ENCODE data around the gene ACP5.
A peak's percentile ranks its signal among the peaks of the same experiment; 100 is the strongest.
"Not testable (repeated sequence)": the region's sequence is repeated elsewhere in the genome, so short reads cannot be mapped to it uniquely, and the experiment has no call there.

Gene ACP5

DNA sequence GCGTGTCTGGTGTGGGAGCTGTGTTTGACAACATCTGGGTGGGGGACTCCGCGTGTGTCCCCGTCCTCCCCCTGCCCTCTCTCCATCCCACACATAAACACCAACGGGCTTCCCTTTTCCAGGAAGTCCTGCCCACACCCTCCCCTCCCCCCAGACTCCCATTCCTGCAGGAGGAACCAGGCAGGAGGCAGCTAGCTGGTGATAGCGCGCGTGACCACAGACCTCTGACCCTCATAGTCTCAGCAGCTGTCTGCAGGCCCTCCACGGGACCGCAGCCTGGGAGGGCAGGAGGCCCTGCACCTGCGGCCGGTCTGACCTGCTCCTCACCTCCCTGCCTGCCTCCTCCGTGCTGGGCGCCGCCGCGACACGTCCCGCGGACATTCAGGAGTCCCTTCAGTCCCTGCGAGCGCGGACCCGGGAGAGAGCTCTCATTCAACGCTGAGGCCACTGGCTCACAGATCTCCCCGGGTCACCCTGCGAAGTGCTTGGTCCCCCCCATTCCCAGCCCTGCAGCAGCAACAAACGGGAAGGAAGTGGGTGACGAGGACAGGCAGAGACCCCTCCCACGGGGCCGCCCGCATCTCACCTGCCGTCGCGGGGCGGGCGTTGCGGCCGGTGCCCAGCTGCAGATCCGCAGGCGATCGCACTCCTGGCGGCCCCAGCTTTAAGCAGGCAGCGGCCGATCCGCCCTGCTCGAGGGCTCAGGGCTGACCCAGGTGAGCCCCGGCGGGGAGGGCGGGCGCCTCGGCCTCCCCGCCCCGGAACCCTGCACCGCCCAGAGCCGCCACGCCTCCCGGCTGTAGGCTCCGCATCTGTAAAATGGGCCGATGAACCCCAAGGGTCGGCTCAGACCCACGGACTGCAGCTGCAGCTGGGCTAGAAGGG, 1.1 kb upstream of the ACP5 start:
- no peak for DNase-seq (ENCODE audit: low read depth in 2 of 2)

DNA sequence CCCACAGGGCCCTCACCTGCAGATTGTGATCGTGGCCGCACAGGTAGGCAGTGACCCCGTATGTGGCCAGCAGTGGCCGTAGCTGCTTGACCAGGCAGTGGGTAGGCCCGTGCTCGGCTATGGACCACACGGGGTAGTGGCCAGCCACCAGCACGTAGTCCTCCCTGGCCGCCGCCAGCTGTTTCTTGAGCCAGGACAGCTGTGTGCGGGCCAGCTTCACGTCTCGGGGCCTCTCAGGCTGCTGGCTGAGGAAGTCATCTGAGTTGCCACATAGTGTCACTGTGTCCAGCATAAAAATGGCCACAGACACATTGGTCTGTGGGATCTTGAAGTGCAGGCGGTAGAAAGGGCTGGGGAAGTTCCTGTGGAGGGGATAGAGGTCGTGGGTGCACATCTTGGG, 1.2 kb downstream of the ACP5 start:
- DNase-seq (ENCODE audit: low read depth in 2 of 2): no peak

DNA sequence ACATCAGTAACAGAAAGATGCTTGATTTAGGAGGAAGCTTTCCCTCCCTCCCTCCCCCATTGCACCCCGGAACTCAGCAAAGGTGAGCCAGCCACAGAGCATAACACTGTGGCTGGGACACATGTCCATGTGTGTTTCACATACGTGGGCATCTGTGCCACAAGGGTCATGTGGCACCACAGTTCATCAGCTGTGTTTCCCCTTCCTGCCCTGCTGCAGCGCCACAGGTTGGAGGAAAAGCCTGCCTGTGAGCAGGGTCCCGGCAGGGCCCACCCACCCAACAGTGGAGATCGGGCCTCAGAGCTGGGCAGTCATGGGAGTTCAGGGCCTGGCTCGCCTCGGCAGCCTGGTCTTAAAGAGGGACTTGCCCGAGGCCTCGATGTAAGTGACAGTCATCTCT, 2.8 kb downstream of the ACP5 start:
- no peak for DNase-seq (ENCODE audit: low read depth in 2 of 2)

DNA sequence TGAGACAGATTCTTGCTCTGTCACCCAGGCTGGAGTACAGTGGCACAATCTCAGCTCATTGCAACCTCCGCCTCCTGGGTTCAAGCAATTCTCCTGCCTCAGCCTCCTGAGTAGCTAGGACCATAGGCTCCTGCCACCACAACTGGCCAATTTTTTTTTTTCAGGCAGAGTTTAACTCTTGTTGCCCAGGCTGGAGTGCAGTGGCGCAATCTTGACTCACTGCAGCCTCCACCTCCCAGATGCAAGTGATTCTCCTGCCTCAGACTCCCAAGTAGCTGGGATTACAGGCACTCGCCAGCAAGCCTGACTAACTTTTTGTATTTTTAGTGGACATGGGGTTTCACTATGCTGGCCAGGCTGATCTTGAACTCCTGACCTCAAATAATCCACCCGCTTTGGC, 3.7 kb downstream of the ACP5 start:
- not testable (repeated sequence) for DNase-seq (ENCODE audit: low read depth in 2 of 2)

DNA sequence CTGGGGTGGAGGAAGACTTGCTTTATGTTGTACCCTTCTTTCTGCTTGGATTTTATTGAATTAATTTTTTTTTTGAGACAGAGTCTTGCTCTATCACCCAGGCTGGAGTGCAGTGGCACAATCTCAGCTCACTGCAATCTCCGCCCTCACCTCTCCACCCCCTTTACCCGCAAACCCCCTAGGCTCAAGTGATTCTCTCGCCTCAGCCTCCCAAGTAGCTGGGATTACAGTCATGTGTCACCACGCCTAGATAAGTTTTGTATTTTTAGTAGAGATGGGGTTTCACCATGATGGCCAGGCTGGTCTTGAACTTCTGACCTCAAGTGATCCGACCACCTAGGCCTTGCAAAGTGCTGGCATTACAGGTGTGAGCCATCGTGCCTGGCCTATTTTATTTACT, 4.1 kb downstream of the ACP5 start:
- DNase-seq (ENCODE audit: low read depth in 2 of 2): not testable (repeated sequence)

DNA sequence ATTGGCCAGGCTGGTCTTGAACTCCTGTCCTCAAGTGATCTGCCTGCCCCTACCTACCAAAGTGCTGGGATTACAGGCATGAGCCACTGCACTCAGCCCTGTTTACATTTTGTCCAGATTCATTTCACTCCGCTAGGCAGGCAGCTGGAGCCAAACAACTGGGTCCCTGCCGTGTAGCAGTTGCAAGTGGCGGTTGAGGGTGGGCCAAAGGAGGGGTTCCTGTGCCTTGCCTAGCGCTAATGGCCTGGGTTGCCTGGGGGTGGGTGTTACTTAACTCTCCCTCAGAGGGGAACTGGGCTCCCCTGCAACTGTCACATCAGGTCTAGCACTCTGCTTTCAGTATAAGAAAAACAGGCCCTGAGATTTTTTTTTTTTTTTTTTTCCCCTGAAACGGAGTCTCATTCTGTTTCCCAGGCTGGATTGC, 7.4 kb downstream of the ACP5 start:
- DNase-seq (ENCODE audit: low read depth in 2 of 2): no peak

DNA sequence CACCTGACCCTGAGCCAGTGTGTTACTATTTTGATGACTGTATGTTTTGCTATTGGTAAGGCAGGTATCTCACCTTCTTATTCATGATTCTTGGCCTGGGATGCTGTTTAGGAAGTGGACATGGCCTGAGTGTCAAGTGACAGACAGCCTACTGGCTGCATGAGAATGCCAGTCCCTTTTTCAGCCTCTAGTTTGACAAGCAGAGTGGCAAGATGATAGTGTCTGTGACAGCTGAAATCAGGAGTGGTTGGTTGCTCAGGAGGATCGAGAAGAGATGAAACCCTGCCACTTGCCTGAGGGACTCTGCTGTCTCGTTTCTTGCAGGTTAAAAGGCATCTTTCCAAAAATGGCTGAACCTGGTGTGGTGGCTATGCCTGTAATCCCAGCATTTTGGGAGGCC, 11.3 kb downstream of the ACP5 start:
- no peak for DNase-seq (ENCODE audit: low read depth in 2 of 2)

DNA sequence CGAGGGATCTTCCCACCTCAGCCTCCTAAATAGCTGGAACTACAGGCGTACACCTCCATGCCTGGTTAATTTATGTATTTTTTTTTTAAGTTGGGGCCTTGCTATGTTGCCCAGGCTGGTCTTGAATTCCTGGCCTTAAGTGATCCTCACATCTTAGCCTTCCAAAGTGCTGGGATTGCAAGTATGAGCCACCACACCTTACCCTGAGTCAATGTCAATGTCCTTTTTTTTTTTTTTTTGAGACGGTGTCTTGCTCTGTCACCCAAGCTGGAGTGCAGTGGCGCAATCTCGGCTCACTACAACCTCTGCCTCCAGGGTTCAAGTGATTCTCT, 11.8 kb downstream of the ACP5 start:
- DNase-seq (ENCODE audit: low read depth in 2 of 2): not testable (repeated sequence)

DNA sequence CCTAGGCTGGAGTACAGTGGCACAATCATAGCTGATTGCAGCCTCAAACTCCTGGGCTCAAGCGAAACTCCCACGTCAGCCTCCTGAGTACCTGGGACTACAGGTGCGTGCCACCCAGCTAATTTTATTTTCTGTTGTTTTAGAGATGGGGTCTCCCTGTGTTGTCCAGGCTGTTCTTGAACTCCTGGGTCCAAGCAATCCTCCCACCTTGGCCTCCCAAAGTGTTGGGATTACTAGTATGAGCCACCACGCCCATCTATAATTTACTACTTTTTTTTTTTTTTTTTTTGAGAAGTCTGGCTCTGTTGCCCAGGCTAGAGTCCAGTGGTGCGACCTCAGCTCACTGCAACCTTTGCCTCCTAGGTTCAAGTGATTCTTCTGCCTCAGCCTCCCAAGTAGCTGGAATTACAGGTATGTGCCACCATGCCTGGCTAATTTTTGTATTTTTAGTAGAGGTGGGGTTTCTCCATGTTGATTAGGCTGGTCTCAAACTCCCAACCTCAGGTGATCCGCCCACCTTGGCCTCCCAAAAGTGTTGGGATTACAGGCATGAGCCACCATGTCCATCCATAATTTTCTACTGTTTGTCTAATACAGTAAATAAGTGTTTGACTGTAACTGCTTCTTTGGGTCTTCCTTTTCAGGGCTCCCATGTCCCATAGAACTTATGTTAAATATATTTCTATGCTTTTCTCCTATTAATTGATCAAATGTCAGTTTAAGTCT, 13.2 kb downstream of the ACP5 start:
- not testable (repeated sequence) for DNase-seq (ENCODE audit: low read depth in 2 of 2)

DNA sequence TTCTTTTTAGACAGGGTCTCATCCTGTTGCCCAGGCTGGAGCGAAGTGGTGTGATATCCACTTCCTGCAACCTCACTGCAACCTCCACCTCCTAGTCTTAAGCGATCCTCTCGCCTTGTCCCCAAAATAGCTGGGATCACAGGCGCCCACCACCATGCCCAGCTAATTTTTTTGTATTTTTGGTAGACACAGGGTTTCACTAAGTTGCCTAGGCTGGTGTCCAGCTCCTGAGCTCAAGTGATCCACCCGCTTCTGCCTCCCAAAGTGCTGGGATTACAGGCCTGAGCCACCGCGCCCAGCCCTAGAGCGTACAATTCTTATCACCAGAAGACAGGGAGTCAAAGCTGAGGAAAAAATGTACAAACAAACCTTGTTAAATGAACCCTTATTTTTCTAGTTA, 13.9 kb downstream of the ACP5 start:
- no peak for DNase-seq (ENCODE audit: low read depth in 2 of 2)

DNA sequence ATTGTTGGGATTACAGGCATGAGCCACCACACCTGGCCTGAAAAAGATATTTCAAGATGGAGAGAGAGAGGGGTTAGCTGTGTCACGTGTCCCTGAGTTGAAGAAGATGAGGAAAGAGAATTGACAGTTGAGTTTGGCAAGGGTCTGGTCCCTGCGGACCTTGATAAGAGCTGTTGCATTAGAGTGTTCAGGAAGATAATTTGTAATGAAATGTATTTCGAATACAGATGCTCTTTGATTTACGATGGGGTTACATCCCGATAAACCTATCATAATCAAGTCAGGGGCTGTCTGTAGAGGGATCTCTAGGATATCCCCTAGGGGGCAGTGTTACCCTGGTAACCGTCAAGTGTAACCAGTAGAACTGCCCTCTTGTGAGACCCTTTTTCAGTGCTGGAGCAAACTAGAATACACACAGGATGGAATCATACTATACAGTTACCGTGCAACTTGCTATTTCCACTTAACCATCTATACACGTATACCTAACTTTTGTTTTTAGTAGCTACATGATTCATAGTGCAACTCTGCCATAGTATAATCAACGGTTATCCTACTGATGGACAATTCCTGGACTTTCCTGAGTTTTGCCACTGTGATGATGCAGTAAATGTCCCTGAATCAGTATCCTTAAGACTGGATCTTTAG, 16.9 kb downstream of the ACP5 start:
- DNase-seq (ENCODE audit: low read depth in 2 of 2): no peak

DNA sequence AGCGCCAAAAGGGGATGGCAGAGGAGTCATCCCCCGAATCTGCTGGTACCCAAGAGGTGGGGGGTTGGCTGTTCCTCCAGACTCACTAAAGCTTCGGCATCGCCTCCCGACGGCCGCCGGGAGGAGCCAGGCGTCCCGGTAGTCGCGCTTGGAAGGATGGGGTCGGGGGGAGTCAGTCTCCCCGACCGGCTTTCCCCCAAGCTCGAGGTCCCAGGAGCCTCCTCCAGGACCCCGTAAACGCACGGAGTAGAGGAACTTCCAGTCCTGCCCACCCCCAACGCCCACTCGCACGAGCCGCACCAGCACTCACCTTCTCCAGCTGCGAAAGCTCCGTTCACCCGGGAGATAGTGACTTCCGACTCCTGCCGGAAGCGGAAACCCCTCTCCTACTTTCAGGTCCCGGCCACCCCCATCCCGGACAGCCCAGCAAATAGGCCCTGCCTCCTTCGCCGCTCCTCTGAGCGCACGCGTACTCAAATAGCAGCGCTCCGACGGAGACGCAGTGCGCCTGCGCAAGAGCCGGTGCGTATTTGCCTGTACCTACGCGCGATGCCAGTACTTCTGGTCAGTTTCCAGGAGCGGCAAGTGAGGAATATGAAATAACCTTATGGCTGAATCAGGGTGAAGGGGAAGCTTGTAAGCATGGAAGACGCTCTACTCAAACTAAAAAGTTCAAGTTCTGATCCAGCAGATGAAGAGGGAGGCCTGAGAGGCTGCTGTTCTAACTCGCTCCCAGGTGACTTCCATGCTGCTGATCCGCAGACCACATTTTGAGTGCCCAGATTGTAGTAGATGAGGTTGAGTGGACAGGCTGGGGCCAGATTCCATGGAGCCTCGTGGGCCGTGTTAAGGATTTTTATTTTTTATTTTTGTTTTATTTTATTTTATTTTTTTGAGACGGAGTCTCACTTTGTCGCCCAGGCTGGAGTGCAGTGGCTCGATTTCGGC, 18.3 kb downstream of the ACP5 start, which contains the start of gene ELOF1:
Gene ELOF1, minus strand, starts transcription at position 350 of the 948 bp plus-strand sequence. CDS start 4,883 bp downstream, outside the sequence.
- DNase-seq (ENCODE audit: low read depth in 2 of 2): peak; percentile 86 to 94

DNA sequence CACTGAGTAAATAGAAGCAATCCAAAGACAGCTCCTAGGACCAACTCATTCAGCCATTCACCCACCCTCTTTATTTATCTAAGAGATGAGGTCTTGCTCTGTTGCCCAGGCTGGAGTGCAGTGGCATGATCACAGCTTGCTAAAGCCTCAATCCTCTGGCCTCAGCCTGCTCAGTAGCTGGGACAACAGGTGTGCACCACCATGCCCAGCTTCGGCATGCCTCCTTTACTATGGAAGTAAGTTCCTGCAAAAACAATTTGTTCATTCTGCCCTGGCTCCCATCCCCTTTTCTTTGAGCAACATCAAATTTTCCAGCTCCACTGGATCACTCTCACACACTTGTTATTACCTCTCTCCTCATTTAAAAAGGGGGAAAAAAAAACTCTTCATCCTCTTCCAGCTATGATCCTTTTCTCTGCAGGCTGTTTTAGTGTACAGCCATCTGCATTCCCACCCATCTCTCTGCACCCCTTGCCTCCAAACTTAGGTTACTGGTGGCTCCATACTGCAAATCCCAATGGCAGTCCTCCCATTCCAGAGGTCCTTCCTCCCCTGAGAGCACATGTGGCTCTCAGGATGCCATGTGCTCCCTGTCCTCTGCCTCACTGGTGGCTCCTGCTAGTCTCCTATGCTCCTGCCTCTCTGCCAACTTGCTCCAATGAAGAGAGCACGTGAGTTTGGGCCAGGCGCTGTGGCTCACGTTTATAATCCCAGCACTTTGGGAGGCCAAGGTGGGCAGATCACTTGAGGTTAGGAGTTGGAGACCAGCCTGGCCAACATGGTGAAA, 20.6 kb downstream of the ACP5 start:
- DNase-seq (ENCODE audit: low read depth in 2 of 2): no peak

DNA sequence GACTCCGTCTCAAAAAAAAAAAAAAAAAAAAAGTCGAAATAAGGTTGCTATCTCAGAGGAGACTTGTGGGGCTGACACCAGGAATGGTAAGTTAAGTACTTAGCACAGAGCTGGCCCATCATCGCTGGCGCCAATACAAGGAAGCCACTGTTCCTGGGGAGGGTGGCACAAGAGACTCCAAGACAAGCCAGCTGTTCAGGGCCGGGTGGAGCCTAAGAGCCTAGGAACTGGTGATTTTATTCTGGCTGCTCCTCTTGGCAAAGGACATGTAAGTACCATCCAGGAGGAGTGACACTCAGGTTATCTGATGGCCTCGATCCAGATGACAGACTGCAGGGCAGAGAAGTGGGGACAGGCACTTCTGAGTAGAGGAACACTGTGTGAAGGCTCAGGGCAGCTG, 22.2 kb downstream of the ACP5 start:
- DNase-seq (ENCODE audit: low read depth in 2 of 2): no peak

DNA sequence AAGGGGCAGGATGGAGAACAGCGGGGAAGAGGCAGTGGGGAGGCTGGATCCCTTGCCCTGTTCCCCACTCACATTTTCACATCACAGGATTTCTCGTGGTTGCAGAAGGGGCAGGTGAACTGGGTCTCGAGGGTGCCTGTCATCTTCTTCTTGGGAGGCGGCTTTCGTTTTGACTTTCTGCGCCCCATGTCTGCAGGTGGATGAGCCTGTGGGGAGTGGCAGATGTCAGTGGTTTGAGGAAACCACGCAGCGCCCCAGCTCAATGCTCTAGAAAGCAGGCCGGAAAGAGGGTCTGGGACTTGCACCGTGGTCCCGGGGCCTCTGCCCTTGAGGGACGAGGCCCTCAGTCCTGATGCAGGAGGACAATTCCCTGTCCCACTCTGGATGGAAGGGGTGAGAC, 23.3 kb downstream of the ACP5 start:
- no peak for DNase-seq (ENCODE audit: low read depth in 2 of 2)

DNA sequence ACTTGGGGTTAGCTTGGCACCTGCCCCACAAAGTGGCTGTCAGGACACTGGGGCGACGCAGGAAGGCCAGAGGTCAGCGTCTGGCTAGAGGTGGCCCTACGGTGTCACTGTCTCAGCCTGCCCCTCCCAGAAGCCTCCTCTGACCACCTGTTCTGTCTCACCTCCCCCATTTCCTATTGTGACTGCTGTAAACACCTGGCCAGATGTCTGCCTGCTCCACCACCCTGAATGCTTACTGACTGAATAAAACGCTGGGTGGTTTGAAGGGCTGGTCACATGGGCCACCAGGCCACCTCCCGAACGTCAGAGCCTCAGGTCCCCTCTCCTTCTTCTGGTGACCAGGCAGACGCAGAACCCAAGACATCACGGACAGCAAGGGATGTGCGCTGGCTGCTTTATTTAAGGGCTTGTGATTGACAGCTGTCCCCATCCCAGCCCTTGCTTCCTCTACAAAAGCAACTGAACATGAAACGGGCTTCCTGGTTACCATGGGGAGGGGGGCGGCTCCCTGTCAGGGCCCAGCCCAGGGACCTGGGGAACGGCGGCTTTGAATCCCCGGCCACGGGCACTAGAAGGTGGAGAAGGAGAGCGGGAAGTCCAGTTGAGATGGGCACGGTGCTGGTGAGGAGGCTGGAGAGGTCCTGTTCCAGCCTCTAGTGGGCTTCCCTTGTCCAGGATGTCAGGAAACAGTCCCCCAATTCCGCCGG, 24.6 kb downstream of the ACP5 start:
- no peak for DNase-seq (ENCODE audit: low read depth in 2 of 2)

DNA sequence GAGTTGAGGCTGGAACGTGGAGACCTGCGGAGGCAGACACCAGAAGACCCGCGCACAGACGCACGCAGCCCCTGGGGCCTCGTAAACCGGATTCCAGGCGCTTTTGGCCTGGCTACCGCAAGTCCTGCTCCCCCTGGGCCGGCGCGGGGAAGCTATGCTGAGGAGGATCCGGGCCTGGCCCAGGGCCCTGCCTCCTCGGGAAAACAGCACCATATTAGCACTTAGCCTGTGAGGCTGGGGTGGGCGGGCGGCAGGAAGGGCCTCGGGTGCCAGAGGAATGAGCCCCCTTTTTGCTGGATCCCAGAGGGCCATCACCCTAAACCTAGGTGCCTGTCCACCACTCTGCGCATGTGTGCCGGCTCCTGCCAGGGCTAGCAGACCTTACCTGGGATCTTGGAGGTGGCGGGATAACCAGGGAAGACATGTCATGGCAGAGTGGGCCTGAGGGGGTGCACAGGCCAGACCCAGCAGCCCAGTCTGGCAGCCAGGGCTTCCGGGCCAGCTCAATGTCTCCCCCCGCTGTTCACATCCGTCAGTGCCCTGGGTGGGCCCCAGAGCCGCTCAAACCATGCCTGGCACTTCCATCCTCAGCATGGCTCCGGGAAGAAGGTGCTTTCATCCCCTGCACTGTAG, 25.7 kb downstream of the ACP5 start:
- DNase-seq (ENCODE audit: low read depth in 2 of 2): no peak

DNA sequence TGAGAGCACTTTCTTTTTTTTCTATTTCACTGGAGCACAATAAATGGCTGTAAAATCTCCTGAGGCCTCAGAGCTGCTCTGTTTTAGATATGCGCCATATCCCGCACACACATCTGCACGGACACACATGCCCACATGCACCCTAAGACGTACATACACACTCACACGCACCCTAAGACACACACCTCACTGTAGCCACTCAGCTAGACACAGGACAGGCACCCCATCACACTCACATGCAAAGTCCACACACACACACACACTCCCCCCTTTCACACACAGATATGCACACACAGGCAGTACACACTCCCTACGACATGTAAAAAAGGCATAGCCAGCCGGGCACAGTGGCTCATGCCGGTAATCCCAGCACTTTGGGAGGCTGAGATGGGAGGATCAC, 27.2 kb downstream of the ACP5 start:
- DNase-seq (ENCODE audit: low read depth in 2 of 2): no peak

DNA sequence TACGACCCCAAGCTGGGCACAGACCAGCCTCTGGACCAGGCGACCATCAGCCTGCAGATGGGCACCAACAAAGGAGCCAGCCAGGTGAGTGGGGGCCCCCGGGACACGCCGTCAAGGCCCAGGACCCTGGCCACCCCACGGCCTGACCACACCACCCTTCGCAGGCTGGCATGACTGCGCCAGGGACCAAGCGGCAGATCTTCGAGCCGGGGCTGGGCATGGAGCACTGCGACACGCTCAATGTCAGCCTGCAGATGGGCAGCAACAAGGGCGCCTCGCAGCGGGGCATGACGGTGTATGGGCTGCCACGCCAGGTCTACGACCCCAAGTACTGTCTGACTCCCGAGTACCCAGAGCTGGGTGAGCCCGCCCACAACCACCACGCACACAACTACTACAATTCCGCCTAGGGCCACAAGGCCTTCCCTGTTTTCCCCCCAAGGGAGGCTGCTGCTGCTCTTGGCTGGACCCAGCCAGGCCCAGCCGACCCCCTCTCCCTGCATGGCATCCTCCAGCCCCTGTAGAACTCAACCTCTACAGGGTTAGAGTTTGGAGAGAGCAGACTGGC, 28.0 kb downstream of the ACP5 start:
- DNase-seq (ENCODE audit: low read depth in 2 of 2): no peak

All from stimulated activated CD4-positive, alpha-beta T cell treated with anti-CD3 and anti-CD28 coated beads, Interleukin-1b, Interleukin-23, amount 100 ng/mL, for 1 hour (primary cell).